Parathyroid adenoma (tissue), 2 donors: ENCODE measurements around the gene FBRSL1.

ENCODE experiments used
- H2AFZ ChIP-seq: fragments of 300-600 bp; sonication (generic); one replicate; pipeline ENCODE4 v1.7.0; 2017; ENCODE audit warnings: antibody characterized with exemption, mild to moderate bottlenecking
- H3K27ac ChIP-seq: fragments of 300-600 bp; sonication (generic); one replicate; pipeline ENCODE4 v1.7.0; 2017
- H3K27me3 ChIP-seq: fragments of 300-600 bp; sonication (generic); one replicate; pipeline ENCODE4 v1.7.0; 2017; ENCODE audit warnings: low read length; ENCODE audit not compliant: control insufficient read depth, insufficient read depth
- H3K36me3 ChIP-seq: fragments of 300-600 bp; sonication (generic); one replicate; pipeline ENCODE4 v1.7.0; 2017; ENCODE audit warnings: low read length; ENCODE audit not compliant: control insufficient read depth, insufficient read depth
- H3K4me1 ChIP-seq: fragments of 300-600 bp; sonication (generic); one replicate; pipeline ENCODE4 v1.7.0; 2017; ENCODE audit warnings: control low read depth
- H3K4me2 ChIP-seq: fragments of 300-600 bp; sonication (generic); one replicate; pipeline ENCODE4 v1.7.0; 2017; ENCODE audit warnings: low read length
- H3K4me3 ChIP-seq: fragments of 300-600 bp; sonication (generic); one replicate; pipeline ENCODE4 v1.7.0; 2017; ENCODE audit warnings: low read depth, low read length
- H3K79me2 ChIP-seq: fragments of 300-600 bp; sonication (generic); one replicate; pipeline ENCODE4 v1.7.0; 2017; ENCODE audit warnings: control low read depth
- H3K9ac ChIP-seq: fragments of 300-600 bp; sonication (generic); one replicate; pipeline ENCODE4 v1.7.0; 2017; ENCODE audit warnings: mild to moderate bottlenecking
- H3K9me3 ChIP-seq: fragments of 300-600 bp; sonication (generic); one replicate; pipeline ENCODE4 v1.7.0; 2017; ENCODE audit warnings: low read length; ENCODE audit not compliant: control insufficient read depth
- CTCF ChIP-seq: fragments of 300-600 bp; sonication (generic); IDR thresholded peaks from one replicate; pipeline ENCODE4 v1.7.0; 2017; ENCODE audit warnings: antibody characterized with exemption, mild to moderate bottlenecking
- donor health status: primary hyperparathyroidism.

The FBRSL1 gene

GRCh38 chr12:132534076-132534475 is 44.1 kb downstream of the FBRSL1 start:
- Histone ChIP-seq H3K36me3 (no peaks in the 10 kb centered on the region), H3K4me1 (no peaks in the 10 kb centered on the region), H2AFZ (no peak overlapping the region)

GRCh38 chr12:132535019-132535418 is 45.1 kb downstream of the FBRSL1 start:
- no peak overlapping the region for H3K27ac ChIP-seq
- no peaks in the 10 kb centered on the region for H3K36me3 ChIP-seq

More at GRCh38 chr12:132534076-132534475, 44.1 kb downstream of the FBRSL1 start:
- no peak overlapping the region for H3K4me3 ChIP-seq
- no peak overlapping the region for H3K4me2 ChIP-seq
- H3K9me3 ChIP-seq, result no peaks in the 10 kb centered on the region
- no peaks in the 10 kb centered on the region for H3K79me2 ChIP-seq
- no peak overlapping the region for H3K9ac ChIP-seq
- TF ChIP-seq CTCF, result no peak
- no peaks in the 10 kb centered on the region for H3K27me3 ChIP-seq
- H3K27ac ChIP-seq, result no peak overlapping the region

GRCh38 chr12:132536102-132536876 is 46.3 kb downstream of the FBRSL1 start:
- H2AFZ ChIP-seq, result no peak overlapping the region
- H3K4me2 ChIP-seq, result no peak overlapping the region
- H3K36me3 ChIP-seq, result no peaks in the 10 kb centered on the region
- no peak overlapping the region for H3K4me3 ChIP-seq
- no peaks in the 10 kb centered on the region for H3K79me2 ChIP-seq
- H3K9ac ChIP-seq, result no peak overlapping the region
- H3K27me3 ChIP-seq, result no peaks in the 10 kb centered on the region
- H3K4me1 ChIP-seq, result no peaks in the 10 kb centered on the region
- no peak overlapping the region for H3K27ac ChIP-seq
- no peak for TF ChIP-seq CTCF
- H3K9me3 ChIP-seq, result no peaks in the 10 kb centered on the region

More at GRCh38 chr12:132535019-132535418, 45.1 kb downstream of the FBRSL1 start:
- no peak for TF ChIP-seq CTCF
- no peak overlapping the region for H3K9ac ChIP-seq
- no peaks in the 10 kb centered on the region for H3K4me1 ChIP-seq
- H3K4me3 ChIP-seq, result no peak overlapping the region
- no peaks in the 10 kb centered on the region for H3K9me3 ChIP-seq
- no peaks in the 10 kb centered on the region for H3K79me2 ChIP-seq
- no peak overlapping the region for H3K4me2 ChIP-seq
- no peaks in the 10 kb centered on the region for H3K27me3 ChIP-seq
- no peak overlapping the region for H2AFZ ChIP-seq

GRCh38 chr12:132537049-132537448 is 47.1 kb downstream of the FBRSL1 start:
- H3K9ac ChIP-seq, result no peak overlapping the region
- no peaks in the 10 kb centered on the region for H3K4me1 ChIP-seq
- H3K27ac ChIP-seq, result no peak overlapping the region
- no peak for TF ChIP-seq CTCF
- H3K9me3 ChIP-seq, result no peaks in the 10 kb centered on the region
- H3K36me3 ChIP-seq, result no peaks in the 10 kb centered on the region
- H3K4me2 ChIP-seq, result no peak overlapping the region
- no peak overlapping the region for H2AFZ ChIP-seq
- no peaks in the 10 kb centered on the region for H3K27me3 ChIP-seq
- H3K79me2 ChIP-seq, result no peaks in the 10 kb centered on the region
- no peak overlapping the region for H3K4me3 ChIP-seq
